ENCODE results near the gene PDE5A.

Gene PDE5A

DNA sequence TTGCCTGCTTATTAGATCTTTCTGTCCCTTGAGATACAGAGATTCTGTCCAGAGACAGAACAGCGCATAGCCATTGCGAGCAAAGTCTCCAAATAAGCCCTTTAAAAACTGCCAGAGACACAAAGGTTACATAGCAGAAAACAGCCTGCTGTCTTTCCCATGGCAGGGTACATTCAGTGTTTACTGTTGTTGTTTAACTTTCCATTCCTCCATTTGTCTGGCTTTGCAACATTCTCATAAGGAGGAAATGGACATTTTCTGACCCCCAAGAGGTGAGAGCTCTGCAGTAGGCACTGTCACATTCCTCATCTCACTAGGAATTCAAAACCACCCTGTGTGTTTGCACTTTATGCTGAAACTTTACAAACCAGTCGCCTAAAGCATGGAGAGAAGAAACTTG is 48.3 kb downstream of the PDE5A start:
- no peak for DNase-seq

DNA sequence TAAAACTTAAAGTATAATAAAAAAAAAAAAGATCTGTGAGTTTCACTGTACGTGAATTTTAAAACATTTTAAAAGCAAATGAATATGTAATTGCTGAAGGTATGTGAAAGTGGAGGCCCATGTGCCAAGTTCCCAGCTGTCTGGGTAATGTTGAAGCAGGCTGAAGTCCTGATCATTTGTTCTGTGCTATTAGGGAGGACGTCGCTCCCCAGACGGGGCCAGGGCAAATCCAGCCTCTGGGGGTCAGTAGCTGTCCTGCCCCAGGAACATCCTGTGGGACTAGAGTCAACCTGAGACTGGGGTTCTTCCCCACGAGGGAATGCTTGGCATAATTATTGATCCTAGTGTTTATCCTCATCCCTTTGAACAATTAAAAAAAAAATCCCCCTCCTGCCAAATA is 48.8 kb downstream of the PDE5A start:
- no peak for DNase-seq

DNA sequence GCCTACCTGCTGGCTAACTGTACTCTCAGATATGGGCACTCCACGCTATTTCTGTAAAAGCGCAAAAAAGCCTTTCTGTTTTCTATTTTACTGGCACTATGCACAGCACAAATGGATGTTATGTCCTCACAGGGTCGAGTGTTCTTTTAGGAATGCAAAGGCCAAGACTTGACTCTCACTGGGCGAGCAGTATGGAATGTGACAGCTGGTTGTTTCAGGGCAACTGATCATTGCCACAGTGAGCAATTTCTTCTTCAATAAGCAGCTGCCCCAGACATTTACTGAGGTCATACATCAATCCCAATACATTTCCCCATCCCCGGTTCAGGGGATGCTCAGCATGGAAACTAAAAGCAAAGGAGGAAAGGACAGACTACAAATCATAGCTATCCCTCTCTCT is 58.2 kb downstream of the PDE5A start:
- DNase-seq = no peak

DNA sequence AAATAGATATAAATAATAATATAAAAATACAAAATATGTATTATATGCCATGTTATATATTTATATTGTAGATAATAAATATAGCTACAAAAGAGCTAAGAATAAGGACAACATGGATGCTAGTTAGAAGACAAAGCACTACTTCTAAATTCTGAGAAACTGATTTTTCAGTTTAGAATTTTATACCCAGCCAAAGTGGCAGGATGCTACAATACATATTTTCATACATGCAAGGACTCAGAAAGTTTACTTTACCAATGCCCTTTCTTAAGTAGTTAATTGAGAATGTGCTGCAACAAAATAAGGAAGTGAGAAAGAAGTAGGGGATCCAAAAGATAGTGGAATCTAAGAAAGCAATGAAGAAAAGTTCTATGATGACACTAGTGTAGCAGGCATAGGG is 64.5 kb downstream of the PDE5A start:
- no peak for DNase-seq

DNA sequence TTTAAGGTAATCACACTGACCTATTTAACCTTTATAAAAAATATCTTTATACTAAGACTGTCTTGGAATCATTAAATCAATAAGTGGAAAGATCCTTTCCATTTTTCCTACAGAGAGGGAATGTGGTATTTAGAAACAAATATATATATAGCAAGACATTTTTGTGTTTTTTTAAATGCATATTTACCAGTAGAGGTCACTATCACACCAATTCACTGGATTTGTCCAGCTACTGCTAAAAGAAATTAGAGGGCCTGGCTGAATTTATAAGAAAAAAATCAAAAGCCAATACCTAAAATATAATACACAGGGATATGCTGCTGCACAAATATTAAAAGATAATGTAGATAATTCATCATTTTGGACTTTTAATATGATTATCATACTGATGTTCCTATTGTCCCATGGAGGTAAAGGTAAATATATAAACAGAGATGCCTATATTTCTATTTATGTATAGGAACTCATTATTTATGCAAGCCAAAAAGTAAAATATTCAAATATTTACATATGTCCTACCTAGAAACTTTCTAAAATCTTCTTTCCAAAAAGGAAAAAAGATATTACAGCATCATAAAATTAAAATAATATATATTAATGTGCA is 69.5 kb downstream of the PDE5A start:
- DNase-seq = no peak

DNA sequence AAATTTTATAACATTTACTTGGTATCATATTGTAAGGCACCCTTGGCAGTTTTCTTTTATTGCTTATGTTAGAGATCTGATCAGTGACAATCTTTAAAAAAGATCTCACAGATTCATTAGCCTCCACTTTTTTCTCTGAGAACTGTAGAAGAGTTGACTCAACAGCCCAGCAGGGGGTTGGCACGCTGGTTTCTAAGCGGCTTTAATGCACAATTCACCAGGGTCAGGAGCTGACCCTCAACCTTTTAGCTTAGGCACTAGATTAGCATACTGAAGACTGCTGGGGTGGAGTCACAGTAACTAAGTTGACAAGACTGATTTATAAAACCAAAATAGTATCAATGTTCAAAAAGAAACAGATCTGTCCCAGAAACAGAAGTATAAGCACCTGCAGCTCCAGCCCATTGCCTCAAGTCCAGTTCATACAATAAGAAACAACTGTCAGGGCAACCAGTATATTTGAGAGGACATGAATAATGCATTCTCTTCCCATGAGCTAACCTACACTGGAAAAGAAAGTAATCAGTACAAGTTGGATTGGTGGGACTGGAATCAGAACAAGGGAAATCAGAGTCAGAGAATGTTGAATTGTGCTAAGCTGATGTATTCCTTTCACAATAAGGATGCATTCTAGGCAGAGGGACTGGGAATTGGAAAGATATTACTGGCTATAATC is 77.6 kb downstream of the PDE5A start:
- no peak for DNase-seq

DNA sequence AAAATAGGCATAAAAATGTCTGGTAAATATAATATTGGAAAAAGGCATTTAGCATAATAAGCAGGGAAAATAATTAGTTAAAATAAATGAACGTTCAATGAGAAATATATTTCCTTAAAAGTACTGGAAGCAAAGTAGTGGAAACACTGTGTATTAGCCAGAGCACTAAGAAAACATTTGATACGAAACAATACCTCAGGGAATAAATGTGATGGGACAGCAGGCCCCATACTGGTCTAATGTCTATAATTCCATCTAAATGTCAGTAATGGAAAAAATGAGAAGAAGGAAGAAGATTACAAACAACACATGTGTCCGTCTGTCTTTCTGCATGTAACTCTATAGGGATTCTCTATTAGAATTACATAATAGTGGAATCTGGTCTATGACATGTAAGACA is 79.0 kb downstream of the PDE5A start:
- DNase-seq = no peak

DNA sequence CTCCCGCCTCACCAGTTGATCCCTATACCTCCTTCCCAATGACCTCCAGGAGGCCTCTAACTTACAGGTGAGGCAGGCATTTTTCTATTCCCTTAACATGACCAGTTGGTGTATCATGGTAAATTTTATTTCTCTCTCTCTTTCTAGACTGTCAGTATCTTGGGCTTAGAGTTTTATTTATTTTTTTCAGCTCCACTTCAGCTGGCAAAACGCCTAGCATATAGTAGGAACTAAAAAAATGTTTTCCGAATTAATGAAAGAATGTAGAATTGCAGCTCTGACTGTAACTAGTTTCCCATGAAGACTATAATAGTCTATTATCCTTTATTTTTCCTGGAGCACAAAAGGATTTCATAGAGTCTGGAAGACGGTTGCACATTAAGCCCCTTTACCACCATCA is 84.8 kb downstream of the PDE5A start:
- DNase-seq = no peak

DNA sequence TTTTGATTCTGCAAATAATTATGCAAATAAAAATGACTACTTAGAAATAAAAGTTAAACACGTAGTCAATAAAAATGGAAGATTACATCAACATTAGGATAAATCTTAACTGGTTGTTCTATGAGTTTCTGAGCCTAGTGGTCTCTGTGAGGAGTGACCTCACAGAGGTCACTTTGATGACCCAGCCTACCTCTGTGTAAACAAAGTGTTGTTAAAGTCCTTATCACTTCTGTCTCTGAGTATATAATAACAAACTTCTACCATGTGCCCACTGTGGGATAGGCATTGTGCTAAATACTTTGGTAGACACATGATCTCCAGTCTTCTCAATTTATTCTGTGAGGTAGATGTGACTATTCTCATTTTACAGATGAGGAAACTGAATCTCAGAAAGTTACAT is 85.4 kb downstream of the PDE5A start:
- DNase-seq = no peak

DNA sequence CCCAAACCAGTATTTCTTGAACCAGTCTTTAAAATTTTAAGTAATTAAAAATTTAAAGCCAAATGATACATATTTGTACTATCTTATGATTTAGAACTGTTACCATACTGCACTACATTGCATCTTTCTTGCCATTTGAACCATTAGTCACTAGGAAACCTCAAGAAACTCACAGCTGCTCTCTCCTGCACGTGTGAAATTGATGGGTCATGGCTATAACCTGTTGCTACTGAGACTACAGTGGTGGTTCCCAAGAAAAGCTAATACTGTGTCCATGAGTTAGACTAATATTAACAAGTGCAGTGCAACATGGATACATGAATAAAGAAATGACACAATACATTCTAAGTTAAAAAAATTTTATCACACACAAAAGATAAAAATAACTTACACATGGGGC is 88.4 kb downstream of the PDE5A start:
- DNase-seq = no peak

DNA sequence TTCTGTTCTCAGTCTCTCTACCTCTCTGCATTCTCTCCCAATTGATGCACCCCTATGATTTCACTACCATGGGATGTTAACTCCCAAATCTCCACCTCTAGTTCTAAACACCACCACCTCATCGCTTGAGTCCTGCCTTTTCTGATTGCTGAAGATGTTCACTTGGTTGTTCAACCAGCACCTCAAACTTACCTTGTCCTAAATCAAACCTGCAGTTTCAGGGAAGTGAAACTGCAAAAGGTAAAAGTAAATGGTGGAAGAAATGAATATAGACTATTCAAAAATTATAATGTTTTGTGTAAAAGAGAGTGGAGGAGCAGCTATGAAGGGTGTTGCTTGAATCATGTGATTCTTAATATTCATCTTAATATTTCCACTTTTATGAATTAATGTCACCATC is 91.0 kb downstream of the PDE5A start:
- no peak for DNase-seq

DNA sequence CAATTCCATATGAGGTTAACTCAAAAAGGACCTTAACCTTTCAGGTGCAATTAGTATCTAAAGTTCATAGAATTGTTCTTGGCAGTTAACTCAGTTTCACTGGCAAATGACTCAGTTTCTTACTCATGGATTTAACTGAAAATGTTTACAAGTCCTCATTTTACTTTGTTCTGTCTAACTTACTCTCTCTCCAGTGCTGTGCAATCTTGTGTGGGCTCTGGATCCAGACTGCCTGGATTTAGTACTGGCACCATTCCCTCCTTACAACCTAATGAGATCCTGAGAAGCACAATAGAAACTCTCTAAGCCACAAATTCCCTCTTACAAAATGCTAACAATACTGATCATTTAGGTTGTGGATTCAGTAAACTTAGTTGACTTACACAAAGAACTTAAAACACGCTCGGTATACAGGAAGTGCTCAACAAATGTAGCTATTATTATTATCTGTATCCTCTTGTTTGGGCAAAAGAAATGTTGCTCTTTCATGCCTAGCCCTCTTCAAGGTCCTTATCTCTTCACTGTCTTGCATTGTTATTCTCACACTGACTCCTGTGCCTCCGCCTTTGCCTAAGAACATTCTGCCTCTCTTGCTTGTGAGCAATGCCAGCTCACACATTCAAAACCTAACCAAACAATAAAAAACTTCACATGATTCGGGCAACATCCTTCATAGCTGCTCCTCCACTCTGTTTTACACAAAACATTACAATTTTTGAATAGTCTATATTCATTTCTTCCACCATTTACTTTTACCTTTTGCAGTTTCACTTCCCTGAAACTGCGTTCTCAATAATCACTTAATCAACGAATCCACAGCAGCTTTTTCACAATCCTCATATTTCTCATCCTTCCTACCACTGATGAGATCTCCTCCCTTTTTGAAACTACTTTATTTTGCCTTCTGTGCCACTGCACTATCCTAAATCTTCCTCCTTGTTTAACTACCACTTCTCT is 91.8 kb downstream of the PDE5A start:
- no peak for DNase-seq

DNA sequence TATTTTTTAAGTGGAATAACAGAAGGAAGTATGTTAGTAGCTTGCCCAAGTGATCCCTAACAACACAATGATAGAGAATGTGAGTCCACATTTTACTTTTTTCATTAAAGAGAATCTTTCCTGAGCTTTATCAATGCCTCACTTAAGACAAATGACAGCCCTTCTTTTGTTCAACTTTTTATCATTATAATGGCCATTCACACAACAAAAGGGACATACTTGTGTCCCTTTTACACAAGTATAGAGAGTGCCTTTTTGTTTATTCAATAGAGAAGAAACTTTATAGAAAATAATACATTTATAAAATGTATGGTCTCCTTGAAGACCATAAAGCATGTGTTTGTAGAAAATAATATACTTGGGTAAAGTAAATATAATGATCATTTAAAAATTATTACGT is 96.3 kb downstream of the PDE5A start:
- no peak for DNase-seq

DNA sequence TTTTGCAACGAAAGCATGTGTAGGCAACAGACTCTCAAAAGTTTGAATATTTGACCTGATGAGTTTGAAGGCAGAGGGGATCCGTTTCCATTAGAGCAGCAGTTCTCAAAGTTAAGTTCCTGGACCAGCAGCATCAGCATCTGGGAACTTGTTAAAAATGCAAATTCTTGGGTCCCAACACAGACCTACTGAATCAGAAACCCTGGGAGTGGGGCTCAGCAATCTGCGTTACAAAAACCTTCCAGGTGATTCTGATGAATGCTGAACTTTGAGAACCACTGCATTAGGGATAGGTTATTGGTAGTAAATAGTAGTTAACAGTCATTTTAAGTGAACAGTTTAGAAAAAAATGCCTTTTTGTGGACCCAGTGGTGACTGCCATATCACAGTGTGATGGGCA is 98.8 kb downstream of the PDE5A start:
- no peak for DNase-seq

DNA sequence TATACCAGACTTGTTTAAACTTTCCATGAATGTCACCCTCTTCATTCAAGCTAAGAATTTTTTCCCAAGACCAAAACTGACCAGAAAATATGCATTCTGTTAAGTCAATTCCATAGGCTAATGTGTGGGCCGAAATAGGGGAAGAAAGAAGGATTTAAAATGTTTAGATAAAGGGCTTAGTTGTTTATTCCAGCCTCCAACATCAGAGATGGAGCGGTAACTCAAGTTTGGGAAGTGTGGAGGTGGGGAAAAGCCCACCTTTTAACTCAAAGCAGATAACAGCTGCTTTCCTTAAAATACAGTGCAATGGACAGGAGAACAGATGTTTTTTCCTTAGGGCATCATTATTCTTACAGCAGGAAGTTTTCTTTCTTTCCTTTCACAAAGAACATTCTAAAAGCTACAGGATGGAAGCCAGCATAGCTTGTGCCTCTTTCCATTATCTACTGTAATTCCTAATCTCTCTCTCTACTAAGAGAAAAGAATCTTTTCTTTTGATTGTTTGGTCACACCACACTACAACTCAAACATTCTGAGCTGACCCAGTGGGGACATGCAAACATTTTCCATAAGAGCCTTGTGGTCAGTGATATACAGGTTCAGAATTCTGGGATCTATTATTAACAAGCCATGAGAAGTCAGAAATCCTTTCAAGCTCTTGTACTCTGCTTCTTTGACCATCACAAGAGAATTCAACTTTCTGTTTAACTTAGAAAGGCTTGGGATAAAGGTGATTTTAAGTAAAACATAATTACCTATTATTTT is 101.6 kb downstream of the PDE5A start:
- DNase-seq = no peak

DNA sequence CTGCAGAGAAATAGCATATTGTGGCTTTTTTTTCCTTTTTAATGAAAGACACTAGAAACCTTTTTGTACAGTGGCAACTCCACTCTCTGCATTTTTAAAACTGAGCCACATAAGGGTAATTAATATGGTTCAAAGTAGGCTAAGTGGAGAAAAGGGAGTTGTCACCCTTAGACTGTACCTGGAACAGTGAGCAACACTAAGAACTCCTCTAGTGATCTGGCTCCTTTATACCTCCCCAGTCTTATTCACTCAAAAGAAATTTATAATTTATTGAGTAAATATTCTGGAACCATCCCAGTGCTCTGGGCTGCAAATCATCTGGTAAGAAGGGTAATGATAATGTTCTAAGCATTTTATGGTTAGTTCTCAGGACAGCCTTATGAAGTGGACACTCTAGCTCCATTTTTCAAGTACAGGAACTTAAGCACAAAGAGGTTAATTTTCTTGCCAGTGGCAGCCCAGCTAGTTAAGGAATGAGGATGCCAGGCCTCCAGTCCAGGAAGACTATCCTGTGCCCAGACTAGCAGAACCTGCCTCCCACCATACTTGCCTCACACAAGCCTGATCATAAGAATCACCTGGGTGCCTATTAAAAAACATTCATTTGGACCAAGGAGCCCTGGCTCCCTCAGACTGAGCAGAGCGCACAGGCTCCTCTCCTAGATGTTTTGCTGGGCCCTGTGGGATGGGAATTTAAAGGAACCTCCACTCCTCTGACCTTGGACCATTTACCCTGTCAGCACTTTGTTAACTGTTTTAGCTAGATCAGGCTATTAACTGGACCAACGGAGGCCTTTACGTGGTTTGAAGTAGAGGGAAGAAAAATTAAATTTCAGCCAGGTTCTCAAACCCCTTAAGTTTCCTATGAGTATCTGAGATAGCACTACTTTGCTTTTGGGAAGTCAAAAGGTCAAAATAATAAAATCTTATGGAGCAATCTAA is 102.6 kb downstream of the PDE5A start:
- DNase-seq = no peak

DNA sequence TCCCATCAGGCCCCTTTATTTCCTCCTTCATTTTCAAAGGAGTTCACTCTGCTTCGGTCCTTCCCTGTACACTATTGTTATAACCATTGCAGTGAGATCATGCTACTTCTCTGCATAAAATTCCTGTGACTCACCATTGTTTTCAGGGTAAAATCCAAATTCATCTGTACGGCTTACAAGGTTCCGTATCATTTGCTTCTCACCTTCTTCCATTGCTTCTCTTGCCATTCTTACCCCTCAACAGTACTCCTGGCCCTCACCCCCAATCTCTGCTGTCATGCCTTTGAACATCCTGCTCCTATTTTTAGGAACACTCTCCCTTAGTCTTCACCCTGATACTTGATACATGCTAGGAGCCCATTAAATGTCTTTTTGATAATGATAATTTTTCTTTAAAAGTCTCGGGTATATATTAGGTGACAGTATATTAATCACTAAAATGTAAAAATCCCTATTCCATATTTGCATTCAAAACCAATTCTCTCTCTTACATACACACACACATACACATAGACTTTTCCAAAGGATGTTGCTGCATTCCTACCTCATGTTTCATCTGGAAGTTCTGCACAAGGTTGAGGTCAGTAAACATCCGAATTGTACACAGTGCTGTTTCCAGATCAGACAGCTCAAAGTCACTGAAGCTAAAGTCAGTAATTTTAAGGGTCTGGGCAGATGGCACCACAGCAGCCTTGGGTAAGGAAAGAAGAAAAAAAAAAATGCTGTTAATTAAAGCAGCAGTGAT is 103.4 kb downstream of the PDE5A start:
- no peak for DNase-seq

DNA sequence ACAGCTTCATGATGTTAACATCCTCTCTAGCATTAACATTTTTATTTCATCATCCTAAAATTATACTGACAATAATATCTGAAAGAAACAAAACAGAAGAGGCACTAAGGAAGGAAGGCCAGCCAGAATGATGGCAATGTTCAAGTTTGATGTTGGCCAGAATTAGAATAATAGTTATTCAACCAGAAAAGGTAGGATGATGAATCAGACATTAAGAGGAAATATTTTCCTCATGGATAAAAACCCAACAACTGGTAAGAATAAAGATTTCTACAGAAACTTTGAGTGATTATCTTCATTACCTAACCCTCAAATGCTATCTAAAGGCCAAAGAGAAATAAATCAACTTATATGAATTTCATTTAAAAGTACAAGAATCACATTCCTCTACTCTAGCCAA is 105.2 kb downstream of the PDE5A start:
- DNase-seq = no peak

DNA sequence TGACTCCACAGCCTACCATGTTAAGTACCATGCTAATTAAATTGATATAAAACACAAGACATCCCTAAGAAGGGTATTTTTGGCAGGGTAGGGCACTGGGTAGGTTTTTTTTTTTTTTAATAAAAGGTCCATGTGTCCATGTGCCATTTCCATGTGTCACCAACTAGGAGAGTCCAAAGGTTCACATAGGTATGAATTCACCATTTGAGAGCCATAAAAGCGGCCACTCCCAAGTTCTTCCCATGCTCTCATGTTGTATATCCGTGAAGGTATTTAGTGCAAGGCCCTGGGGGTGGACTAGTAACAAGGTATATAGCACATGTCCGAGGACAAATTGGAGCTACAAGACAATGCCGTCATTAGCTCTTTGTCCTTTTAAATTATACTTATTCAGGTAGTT is 107.3 kb downstream of the PDE5A start:
- no peak for DNase-seq

DNA sequence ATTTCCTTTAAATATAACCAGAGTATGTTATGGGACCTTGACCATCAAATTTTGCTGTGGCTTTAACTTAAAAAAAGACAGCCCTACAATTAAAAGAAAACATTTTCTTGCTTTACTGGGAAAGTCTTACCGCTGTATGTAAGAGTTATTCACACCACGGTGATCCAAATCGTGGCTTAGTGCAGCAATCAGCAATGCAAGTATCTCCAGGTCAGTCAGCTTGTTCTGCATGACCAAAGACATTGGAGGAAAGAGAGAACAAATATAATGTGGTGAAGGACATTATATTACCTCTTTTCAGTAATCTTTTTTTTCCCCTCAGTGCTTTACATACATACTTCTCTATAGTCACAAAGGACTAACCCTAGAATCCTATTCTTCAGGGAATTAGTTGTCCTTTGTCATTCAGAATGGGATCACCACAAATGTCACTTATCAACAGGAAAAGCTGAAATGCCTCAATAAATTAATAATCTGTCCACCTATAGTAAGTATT is 109.6 kb downstream of the PDE5A start:
- DNase-seq = no peak

DNA sequence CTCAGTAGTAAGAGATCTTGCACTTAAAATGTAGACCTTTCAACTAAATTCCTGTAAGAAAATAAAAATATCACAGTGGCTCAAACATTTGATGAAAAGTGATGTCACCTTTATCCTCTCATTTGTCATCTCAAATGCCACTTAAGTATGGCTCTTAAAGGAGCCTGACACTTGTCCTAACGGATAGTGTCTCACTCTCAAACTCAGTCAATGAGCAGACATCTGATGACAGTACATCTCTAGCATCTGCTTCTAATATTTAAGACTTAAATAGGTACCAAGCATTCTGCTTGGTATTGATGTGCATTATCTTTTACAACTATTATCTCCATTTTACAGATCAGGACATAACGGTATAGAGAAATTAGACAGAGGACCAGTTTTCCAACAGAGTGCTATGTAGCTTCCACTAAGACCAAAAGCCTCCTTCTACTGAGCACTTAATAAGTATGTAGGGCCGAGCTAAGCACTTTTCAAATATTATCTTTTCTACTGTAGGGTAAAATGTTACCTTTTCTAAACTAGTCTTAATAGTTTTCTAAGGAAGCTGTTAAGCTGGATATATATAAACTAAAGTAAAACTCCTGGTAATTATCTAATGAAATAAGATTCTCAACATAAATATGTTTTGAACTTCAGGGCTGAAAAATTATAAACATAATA is 110.2 kb downstream of the PDE5A start:
- no peak for DNase-seq

Data from GOT3 (cell line).